NCI-H187 treated with DMSO at 0.1 percent for 48 hours (cell line): ENCODE measurements around the gene UACA.
"Not testable (repeated sequence)": the region's sequence is repeated elsewhere in the genome, so short reads cannot be mapped to it uniquely, and the experiment has no call there.

Source experiments
- DNase-seq: peaks from one replicate; lab custom pipeline; 2025; lab: John Stamatoyannopoulos, UW

The UACA gene

GRCh38 chr15:70753101-70753829 is 10.1 kb downstream of the UACA start:
- DNase-seq: no peak

- DNase-seq: no peak
Measured at GRCh38 chr15:70752193-70752635, 11.1 kb downstream of the UACA start.

DNA sequence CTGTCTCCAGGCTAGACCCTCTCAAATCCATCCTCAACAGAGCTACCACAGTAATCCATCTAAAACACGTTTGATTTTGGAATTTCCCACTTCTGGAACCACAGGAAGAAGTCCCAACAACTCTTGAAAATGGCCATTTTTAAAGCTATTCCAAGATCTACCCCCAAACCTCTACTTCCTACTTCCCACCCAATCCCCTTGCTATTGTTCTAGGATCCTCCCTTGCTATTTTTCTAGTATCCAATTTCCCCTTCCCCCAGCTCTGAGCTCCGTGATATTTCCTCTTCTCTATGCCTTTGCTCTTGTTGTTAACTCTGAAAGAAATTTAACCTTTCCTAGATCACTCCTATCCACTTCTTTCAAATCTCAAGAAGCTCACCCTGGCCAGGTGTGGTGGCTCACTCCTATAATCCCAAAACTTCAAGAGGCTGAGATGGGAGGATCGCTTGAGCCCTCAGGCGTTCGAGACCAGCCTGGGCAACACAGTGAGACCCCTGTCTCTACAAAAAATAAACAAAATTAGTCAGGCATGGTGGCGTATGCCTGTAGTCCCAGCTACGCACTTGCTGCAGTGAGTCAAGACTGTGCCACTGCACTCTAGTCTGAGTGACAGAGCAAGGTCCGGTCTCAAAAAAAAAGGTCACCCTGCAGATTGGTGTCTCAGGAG is 13.0 kb downstream of the UACA start:
- DNase-seq: no peak

DNA sequence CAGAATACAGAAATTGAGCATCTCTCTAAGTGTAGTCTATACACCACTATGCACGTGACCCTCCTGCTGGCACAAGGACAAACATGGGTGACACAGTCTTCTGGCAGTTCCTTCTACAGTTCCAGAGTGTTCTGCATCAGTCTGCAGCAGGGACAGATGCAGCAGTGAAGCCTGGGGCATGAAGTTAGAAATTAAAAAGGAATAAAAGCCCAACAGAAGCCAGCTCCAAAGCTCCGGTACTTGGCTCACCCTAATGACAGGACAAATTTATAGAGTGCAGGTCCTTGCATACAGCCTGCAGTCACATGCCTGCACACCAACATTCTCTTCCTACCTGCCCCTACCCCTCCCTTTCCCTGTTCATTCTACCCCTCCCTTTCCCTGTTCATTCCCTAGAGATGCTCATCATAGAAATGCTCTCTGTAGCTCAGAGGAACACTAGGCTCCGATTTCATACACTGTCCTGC is 15.0 kb downstream of the UACA start:
- DNase-seq: no peak

GRCh38 chr15:70746598-70746997 is 16.8 kb downstream of the UACA start:
- not testable (repeated sequence) for DNase-seq

GRCh38 chr15:70742928-70743327 is 20.4 kb downstream of the UACA start:
- DNase-seq: no peak

DNA sequence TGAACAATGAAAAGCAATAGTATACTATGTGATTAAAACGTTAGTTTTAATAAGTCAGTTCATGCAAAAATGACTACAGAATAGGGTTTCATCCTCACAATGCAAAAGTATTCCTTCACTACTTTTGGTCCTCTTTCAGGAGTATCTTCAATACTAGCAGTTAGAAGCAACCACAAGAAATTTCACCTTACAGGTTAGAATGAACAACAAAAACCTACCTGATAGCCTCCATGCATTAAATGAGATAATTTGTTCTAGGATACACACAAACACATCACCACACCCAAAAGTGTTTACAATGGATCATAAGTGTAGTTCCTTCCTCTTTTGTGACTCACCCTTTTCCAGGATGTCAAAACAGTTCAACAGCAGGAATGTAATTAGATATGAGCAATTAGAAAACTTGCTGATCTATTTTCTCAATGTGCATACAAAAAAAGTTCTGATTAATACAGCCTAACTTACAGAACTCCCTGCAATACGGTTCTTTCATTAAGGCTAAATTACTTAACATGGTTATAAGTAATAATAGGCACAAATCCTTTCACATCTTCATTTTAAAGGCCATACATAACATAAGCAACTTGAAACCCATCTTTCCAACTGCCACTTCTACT is 21.6 kb downstream of the UACA start:
- no peak for DNase-seq

GRCh38 chr15:70741107-70741531 is 22.2 kb downstream of the UACA start:
- DNase-seq: no peak

DNA sequence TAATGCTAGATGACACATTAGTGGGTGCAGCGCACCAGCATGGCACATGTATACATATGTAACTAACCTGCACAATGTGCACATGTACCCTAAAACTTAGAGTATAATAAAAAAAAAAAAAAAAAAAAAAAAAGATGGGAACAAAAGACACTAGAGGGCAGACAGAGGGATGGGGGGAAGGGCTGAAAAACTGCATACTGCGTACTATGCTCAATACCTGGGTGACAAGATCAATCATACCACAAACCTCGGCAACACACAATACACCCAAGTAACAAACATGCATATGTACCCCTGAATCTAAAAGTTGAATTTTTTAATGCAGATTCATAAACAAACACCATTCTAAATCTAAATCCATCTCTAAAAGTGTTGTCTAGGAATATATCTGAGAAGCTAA is 28.3 kb downstream of the UACA start:
- not testable (repeated sequence) for DNase-seq

DNA sequence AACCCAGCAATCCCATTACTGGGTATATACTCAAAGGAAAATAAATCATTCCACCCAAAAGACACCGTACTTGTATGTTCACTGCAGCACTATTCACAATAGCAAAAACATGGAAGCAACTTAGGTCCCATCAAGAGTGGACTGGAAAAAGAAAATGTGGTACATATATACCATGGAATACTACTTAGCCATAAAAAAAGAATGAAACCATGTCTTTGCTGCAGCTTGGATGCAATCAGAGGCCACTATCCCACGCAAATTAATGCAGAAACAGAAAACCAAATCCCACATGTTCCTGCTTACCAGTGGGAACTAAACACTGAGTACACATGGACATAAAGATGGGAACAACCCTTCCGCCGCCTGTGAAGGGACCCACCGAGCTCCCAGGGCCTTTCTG is 34.2 kb downstream of the UACA start:
- DNase-seq: no peak

- no peak for DNase-seq
Measured at GRCh38 chr15:70726753-70727152, 36.6 kb downstream of the UACA start.

DNA sequence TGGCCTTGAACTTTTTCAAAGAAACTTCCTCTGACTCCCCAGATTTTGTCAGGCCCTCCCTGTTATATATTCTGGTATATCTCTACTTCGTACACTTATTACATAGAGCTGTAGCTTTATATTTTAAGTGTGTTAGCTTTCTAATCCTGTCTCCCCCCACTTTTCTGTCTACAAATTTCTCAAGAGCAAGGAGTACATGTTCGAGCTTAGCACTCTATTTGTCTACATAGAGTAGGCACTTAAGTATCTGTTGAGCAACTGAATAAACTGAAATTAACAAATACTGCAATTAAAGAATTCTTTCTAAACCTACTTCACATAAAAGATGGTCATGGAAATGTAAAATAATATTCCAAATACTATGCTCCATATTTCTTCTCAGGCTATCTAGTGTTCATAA is 39.4 kb downstream of the UACA start:
- DNase-seq: no peak

DNA sequence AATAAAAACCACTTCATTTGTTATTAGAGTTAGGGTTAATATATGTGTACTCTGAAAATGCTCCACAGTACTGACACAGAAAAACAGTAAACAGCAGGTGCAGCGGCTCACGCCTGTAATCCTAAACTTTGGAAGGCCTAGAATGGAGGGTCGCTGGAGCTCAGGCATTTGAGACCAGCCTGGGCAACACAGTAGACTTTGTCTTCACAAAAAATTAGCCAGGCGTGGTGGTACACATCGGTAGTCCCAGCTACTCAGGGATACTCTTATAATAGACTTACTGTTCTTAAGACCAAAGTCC is 40.3 kb downstream of the UACA start:
- no peak for DNase-seq

DNA sequence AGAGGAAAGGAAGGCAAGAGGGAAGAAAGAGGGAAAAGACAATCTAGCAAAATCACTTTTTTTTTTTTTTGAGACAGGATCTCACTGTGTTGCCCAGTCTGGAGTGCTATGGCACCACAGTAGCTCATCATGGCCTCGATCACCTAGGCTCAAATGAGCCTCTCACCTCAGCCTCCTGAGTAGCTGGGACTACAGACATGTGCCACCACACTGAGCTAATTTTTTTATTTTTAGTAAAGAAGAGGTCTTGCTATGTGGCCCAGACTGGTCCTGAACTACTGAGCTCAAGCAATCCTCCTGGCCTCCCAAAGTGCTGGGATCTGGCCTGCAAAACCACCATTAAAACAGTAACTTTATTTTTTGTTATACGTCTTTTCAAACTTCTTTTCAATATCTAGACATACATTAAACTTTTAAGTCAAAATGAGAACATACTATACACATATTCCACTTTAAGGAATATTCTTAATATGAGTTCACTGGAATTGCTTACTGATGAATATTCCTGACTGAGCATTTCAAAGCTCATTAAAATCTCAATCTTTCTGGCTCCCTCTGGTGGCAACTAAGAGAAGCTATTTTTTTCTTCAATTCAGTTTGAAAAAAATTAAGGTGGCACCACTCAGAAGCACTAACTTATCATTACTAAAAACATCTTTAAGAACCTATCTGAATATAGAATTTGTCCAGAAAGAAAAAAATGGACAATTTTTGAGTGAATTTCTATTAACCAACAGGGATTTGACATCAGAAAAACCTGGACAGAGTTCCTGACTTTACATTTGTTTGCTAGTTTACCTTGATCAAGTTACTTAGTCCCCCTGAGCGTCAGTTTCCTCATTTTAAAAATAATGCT is 40.9 kb downstream of the UACA start:
- no peak for DNase-seq

GRCh38 chr15:70720228-70721016 is 42.9 kb downstream of the UACA start:
- DNase-seq: no peak

- no peak for DNase-seq
Measured at GRCh38 chr15:70717237-70717793, 46.0 kb downstream of the UACA start.

GRCh38 chr15:70715840-70716485 is 47.4 kb downstream of the UACA start:
- no peak for DNase-seq

DNA sequence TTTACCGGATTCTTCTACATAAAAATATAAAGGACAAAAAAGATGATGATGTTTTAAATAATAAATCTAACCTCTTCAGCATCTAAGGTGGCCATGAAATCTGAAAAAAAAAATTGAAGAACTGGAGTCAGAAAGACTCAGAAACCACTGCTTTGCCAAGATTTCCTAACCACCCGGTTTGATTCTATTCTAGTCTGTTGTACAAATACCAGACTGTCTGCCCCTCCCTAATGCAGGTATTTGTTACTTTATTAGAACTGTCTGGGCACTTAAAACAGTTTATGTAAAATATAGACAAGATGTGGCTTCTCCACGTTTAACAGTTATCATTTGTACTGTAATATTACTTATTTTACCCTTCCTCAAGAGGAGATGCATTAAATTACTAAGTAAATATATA is 48.8 kb downstream of the UACA start:
- DNase-seq: no peak

DNA sequence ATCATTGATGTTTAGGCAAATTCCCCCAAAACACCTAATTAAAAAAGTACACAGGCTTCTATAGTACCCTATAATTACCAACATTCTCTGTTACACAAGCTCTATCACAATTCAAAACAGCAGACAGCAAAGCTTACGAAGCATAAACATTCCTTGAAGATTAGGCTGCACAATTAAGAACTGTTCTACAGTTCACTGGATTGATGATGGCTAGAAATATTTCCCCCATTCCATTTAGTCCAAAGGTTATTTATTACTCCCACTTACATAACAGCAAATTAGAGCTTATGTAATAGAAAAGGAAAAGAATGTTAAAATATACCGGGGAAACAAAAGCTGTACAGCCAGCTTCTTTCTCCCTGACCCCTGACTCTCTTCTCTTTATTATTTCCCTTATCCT is 49.3 kb downstream of the UACA start:
- no peak for DNase-seq

DNA sequence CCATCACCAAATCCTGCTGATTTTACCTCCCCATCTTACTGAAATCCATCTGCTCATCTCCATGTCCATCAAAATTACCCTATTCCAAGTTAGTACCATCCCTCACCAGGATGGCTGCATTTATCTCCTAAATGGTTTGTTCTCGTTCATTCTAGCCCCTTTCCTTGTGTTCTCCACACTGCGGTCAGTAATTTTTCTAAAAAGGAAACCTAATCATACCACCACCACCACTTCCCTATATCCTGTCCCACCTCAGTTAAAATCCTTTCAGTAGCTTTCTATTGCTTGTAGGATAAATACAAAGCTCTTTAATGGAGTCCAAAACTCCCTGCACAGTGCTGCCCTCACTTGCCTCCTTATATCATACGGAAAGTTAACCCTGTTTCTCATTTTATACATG is 51.1 kb downstream of the UACA start:
- DNase-seq: no peak

DNA sequence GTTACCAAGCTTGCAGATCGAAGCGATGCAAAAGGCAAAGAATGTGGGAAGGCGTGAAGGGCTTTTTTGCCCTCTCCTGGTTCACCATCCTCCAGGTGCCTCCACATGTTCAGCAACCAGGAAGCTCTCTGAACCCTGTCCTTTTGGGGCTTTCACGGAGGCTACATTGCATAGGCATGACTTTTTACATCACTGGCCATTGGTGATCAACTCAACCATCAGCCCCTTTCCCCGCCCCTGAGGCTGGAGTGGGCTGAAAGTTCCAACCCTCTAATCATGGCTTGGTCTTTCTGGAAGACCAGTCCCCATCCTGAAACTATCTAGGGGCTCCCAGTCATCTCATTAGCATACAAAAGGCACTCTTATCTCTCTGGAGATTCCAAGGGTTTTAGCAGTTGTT is 52.6 kb downstream of the UACA start:
- DNase-seq: no peak
